HL-60/S4 treated with retinoic acid at 250 ng/mL for 4 days and 3 days (cell line): ENCODE measurements around the gene ADSS1.
"Not testable (repeated sequence)": the region's sequence is repeated elsewhere in the genome, so short reads cannot be mapped to it uniquely, and the experiment has no call there.

Experiments
- in situ Hi-C: fragments of 300-500 bp; cut with MboI; formaldehyde crosslinking; loops from 2 replicates; pipeline ENCODE4 v1.7.0; 2022; ENCODE audit warnings: low sequenced_read_pairs

ADSS1 gene

GRCh38 chr14:104746071-104746545 lies 22.1 kb downstream of the ADSS1 start:
- in situ Hi-C loops: no loop called here

DNA sequence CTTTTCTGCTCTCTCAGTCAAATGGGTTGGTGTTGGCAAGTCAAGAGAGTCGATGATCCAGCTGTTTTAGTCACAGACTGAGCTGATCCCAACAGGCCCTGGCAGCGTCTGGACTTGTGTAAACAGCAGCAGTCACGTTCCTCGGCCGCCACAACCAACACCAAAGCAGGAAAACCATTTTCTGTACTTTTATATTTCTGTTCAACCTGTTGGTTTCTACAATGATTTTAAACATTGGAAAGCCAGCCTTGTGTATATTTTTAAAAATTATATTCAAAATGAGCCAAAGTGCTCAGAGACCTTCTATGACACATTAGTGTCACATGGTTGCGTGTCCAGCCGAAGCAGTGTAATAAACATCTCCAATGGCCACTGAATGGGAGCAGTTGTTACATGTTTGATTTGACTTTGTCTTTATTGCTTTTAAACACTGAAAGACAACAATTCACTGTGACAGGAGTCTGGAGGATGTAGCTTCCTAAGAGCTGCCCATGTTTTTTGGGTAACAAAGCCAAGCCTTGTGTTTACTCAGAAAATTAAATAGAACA lies 23.0 kb downstream of the ADSS1 start:
- in situ Hi-C loops: no loop called here

DNA sequence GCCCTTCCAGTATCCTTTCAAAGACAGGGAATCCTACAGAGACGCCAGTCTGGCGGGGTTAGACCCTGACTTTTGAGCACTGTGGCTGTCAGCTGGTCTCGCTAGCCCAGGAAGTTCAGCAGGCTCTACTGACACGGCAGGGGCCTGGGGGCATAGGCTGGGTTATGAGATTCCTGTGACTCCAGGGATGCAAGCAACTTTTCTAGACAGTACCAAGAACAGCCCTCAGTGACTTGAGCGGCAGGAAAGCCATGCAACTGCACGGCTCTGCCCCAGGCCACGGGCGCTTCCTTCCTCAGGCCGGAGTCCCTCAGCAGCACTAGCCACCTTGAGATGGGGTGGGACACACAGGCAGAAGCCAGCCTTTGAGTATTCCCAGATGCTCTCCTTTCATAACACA lies 23.8 kb downstream of the ADSS1 start:
- in situ Hi-C loops: no loop called here

DNA sequence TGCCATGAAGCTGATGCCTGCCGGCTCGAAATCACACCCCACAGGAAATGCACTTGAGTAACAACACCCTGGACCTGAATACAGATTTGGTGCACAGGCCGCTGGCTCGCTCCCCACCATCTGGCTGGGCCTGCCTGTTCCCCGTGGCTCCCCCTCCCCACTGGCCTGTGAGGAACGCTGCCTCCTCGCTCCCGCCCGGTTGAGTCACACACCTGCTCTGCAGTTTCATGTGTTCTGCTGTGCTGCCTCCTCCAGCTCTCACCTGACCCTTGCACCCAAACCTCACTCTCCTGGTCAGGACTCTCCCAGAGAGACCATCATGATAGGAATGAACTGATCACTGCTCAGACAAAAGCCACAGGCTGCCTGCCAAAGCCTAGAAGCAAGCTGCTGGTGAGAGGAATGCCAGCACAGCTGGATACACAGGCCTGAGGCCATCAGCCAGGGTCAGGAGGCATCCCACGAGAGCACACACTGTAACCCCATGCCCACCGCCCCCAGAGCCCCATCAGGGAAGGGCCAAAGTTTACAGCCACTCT lies 25.2 kb downstream of the ADSS1 start:
- in situ Hi-C loops: no loop called here

GRCh38 chr14:104750056-104750752 lies 26.2 kb downstream of the ADSS1 start:
- in situ Hi-C loops: no loop called here

- in situ Hi-C loops: not testable (repeated sequence)
Measured at GRCh38 chr14:104750753-104751057, 26.7 kb downstream of the ADSS1 start.

GRCh38 chr14:104751539-104752422 lies 27.8 kb downstream of the ADSS1 start:
- in situ Hi-C loops: no loop called here

DNA sequence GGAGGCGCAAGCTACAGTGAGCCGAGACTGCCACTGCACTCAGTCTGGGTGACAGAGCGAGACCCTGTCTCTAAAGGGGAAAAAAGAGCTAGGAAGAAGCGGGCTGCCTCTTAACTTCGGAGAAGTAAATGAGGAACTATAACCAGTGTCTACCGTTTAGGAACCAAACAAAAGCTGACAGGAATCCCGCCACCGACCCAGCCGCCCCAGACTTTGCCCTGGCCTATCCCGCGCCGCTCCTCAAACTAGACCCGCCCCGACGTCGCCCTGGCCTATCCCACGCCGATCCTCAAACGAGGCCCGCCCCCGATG lies 28.4 kb downstream of the ADSS1 start:
- in situ Hi-C loops: no loop called here

GRCh38 chr14:104752735-104753527 lies 28.9 kb downstream of the ADSS1 start, which contains the start of gene SIVA1:
SIVA1 (plus strand) TSS chr14:104753147; CDS start chr14:104753202, 55 bp downstream.
- in situ Hi-C loops: no loop called here

- in situ Hi-C loops: no loop called here
Measured at GRCh38 chr14:104753528-104754212, 29.6 kb downstream of the ADSS1 start.

- in situ Hi-C loops: no loop called here
Measured at GRCh38 chr14:104754213-104754851, 30.3 kb downstream of the ADSS1 start.

GRCh38 chr14:104755621-104756020 lies 31.6 kb downstream of the ADSS1 start:
- in situ Hi-C loops: no loop called here

GRCh38 chr14:104756477-104757237 lies 32.6 kb downstream of the ADSS1 start:
- in situ Hi-C loops: no loop called here

DNA sequence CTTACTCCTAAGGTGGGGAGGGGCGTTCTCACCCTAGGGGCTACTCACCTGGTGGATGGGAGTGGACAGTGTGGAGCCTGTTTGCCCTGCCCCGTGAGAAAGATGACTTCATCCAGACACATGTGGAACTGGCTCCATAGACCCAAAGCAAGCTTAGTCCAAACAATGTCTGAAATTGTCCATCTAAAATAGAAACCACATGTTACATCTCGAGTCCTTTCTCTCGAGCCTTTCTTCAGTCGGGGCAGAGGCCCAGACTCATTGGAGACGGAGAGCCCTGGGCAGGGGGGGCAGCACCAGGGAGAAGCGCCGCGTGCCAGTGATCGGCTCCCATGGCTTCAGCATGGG lies 33.2 kb downstream of the ADSS1 start:
- in situ Hi-C loops: no loop called here

GRCh38 chr14:104757681-104758392 lies 33.8 kb downstream of the ADSS1 start:
- in situ Hi-C loops: no loop called here

DNA sequence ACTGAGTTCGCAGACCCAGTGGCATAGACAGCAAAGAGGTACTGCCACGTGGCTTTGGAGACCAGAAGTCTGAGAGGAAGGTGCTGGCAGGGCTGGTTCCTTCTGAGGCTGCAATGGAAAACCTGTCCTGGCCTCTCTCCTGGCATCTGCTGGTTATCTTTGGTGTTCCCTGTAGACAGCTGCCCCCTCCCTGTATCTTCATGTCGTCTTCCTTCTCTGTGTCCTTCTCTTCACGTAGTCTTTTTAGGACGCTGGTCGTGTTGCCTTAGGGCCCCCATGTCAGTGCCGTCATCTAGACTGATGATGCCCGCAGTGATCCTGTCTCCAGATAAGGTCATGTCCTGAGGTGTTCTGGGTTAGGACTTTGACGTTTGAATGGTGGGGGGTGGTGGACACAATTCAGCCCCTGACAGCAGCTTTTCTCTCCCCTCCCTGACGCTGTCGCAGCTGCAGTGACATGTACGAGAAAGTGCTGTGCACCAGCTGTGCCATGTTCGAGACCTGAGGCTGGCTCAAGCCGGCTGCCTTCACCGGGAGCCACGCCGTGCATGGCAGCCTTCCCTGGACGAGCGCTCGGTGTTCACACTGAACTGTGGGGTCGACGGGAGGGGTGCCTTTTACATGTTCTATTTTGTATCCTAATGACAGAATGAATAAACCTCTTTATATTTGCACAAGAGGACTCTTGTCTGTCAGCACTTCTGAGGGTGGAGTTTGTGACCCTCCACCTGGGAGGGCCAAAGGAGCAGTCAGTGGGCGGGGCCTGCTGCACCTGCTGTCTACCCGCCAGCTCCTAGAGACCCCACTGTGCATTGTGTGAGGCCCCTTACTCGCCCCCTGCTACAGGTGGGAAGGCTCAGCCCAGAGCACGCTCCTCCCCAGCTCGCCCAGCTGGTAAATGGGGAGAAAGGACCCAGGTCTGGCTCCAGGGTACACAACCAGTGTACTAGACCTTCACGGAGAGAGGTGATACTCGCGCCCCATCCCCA lies 35.2 kb downstream of the ADSS1 start:
- in situ Hi-C loops: no loop called here

DNA sequence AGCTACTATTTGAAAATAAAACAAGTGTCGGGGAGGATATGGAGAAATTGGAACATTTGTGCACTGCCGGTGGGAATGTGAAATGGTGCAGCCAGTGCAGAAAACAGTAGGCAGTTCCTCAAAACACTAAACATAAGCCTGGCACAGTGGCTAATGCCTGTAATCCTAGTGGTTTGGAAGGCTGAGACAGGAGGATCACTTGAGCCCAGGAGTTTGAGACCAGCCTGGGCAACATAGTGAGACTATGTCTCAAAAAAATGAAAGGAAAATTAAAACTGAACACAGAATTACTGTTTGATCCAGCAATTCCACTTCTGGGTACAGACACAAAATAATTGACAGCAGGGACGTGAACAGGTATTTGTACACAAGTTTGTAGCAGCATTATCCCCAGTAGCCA lies 41.5 kb downstream of the ADSS1 start:
- in situ Hi-C loops: no loop called here
